ENCODE results near the gene SLC50A1.

Gene SLC50A1

GRCh38 chr1:155186794-155187455 is 51.3 kb downstream of the SLC50A1 start:
- DNase-seq, result no peak

- no peak for DNase-seq
Measured at GRCh38 chr1:155187456-155187891, 51.8 kb downstream of the SLC50A1 start.

- no peak for DNase-seq
Measured at GRCh38 chr1:155188268-155188667, 52.6 kb downstream of the SLC50A1 start.
